Endometrium (tissue), 2 donors: ENCODE data around the gene CXorf66.
"Not testable (repeated sequence)": the region's sequence is repeated elsewhere in the genome, so short reads cannot be mapped to it uniquely, and the experiment has no call there.

Source experiments
- FAIRE-seq: peaks from 2 replicates; lab custom pipeline; 2012; peaks lifted over from hg19 to GRCh38; lab: Jason Lieb, UNC
- donor health status: control.
- donor health status: control.

The CXorf66 gene

GRCh38 chrX:139924696-139925095, 40.6 kb downstream of the CXorf66 start:
- no peak for FAIRE-seq

- no peak for FAIRE-seq
Measured at GRCh38 chrX:139924069-139924695, 41.1 kb downstream of the CXorf66 start.

- FAIRE-seq, result not testable (repeated sequence)
Measured at GRCh38 chrX:139921142-139921541, 44.2 kb downstream of the CXorf66 start.

GRCh38 chrX:139920316-139920715, 45.0 kb downstream of the CXorf66 start:
- FAIRE-seq, result no peak

GRCh38 chrX:139914421-139914820, 50.9 kb downstream of the CXorf66 start:
- no peak for FAIRE-seq

GRCh38 chrX:139909712-139910111, 55.6 kb downstream of the CXorf66 start:
- FAIRE-seq, result no peak

- no peak for FAIRE-seq
Measured at GRCh38 chrX:139907078-139907477, 58.2 kb downstream of the CXorf66 start.

- no peak for FAIRE-seq
Measured at GRCh38 chrX:139905743-139906142, 59.6 kb downstream of the CXorf66 start.
